T47D (cell line): ENCODE results near the gene APOA1.
A peak's percentile ranks its signal among the peaks of the same experiment; 100 is the strongest.

Experiments
- DNase-seq, 2 experiments: peaks; one replicate each; pipeline versions ENCODE4 v3.0.0 to v3.0.0-alpha.2; 2011 to 2012; ENCODE audit warnings: low read depth in 1 of 2, low spot score in 1 of 2
- JUND ChIP-seq: IDR thresholded peaks from 2 replicates; pipeline ENCODE4 v1.6.1; 2012; ENCODE audit warnings: low read depth
- in situ Hi-C: cut with HindIII; loops from 2 replicates; pipeline ENCODE4 v1.10.0; 2016; ENCODE audit warnings: low sequenced_read_pairs, low pct_unique_long_range_greater_than_20kb

Gene APOA1

DNA sequence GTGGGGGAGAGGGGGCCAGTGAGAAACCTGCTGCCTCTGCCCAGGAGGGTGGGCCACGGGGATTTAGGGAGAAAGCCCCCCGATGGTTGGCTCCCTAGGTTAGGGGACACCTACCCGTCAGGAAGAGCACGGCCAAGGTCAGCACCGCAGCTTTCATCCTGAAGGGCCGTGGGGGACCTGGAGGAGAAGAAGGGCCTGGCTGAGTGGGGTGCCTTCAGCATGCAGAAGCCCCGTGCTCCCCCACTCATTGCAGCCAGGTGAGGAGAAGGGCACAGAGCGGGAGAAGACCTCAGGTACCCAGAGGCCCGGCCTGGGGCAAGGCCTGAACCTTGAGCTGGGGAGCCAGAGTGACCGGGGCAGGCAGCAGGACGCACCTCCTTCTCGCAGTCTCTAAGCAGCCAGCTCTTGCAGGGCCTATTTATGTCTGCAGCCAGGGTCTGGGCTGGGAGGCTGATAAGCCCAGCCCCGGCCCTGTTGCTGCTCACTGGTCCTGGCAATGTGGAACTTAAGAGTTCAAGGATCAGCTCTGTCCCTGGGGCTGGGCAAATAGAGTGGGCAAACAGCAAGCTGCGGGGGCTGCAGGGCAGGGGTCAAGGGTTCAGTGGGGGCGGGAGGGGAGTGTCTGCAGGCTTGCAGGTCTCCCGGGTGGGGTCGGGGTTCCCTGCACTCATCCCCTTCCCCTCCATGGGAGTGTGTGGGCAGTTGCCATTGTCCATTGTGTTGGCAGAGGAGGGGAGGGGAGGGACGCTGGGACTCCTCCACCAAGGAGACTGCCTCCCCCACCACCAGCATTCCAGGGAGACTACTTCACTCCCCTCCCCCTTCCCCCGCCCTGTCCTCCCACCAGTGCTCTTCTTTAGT lies at the start of gene APOA1:
TSS of gene APOA1 (minus strand) at position 392 of the 861 bp plus-strand sequence. CDS start at position 157, 235 bp downstream.
- TF ChIP-seq JUND: no peak
- in situ Hi-C loops: no loop called here
- no peak for DNase-seq

DNA sequence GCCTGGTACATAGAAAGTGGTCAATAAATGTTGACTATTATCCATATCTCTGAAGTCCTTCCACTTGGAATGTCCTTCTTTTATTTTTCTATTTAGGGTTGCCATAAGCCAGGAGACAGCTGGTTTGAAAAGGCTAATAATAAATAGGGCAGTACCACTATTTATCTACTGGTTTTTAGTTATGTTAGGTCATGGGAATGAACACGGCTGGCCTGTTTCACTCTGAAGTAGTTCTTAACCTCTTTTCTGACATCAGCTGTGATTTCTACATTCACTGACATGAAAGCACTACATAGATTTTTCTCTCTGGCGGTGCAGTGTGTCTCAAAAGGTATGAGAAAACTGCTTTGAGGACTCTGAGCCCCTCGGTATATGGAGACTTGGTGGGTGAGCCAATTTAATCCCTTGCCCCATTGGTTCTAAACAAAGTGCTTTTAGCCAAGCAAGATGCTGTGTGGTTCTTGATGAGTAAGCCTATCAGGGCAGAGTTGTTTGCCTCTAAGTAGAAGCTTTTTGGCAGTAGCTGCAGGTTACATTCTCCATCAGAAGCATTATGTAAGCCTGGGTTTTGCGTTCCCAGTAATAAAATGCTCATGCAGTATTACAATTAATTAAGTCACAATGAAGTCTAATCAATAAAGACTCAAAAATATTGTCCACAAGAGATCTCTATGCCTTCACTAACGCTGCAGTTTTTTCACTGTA lies 48.7 kb upstream of the APOA1 start:
- no peak for DNase-seq
- in situ Hi-C loops: no loop called here
- TF ChIP-seq JUND: no peak

GRCh38 chr11:116882386-116882785 lies 45.0 kb upstream of the APOA1 start:
- in situ Hi-C loops: no loop called here
- DNase-seq: no peak
- no peak for TF ChIP-seq JUND

DNA sequence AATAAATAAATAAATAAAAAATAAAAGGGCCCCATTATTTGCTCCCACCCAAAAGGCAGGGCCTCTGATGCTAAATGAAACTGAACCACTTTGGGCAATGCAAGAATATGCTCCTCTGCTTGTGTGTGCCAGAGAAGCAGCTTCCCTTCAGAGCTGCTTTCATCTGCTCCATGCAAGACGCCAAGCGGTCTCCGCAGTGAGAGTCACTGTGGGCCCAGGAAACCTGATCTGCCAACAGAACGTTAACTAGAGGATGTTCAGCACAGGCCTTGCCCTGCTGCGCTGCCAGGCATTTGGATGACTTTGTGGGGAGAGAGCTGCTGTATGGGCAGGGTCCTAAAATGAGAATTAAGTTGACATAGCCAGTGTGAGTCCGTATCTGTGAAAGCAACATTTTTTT lies 43.7 kb upstream of the APOA1 start:
- DNase-seq: no peak

DNA sequence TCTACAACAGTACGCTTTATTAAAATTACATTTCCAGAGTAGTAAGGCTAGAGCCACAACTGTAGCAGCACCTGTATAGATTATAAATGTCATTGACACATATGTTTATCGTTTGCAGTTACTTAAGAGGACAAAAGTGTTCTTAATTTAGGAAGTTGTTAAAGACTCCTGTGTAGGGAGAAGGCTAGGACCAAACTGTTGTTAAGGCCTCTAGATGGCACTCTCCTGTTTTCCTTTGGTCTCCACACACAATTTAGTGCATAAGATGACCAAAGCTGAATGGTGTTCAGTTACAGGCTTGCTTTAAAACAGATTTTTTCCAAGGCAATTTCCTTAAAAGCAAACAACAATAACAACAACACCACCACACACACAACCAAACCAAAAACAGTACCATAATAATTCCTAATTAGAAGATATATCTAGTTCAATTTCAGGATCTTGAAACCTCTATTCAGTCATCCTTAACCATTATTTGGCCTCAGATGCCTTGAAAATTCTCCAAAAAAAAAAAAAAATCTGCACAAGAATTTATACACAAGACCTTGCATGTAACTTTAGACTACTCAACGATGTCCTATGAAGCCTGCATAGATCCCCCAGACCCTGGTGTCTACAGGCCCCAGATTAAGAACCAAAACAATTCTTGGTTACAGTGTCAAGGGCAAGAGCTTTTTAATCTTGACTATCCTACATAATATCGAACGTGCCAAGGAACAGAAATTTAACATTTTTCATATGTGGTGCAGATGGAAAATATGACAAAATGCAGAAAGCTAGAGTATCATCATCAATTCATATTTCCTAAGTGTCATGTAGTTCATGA lies 42.6 kb upstream of the APOA1 start:
- no peak for TF ChIP-seq JUND
- DNase-seq: peak; percentile 54 to 81
- in situ Hi-C loops: no loop called here

More for the DNA sequence above, 43.7 kb upstream of the APOA1 start:
- TF ChIP-seq JUND: no peak
- in situ Hi-C loops: no loop called here

DNA sequence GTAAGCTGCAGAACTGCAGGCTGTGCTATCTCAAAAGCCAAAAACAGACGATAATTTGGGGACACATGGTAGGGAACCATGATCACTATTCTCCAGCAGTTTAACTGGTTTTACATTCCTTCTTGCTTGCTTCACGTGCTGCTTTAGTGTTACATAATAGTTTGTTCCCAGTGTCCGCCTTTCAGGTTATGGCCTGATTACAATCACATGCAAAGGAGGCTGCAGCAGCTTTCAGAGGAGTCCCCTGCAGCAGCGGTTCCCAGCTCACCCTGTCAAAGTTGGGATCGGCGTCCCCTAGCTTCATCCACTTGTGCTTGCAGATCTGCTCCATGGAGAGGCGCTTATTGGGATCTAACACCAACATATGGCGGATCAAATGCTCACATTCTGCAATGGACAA lies 39.2 kb upstream of the APOA1 start:
- no peak; the same call in 1 of the 2 replicates for TF ChIP-seq JUND
- in situ Hi-C loops: no loop called here
- DNase-seq: peak; percentile 13 to 72

GRCh38 chr11:116875194-116875593 lies 37.8 kb upstream of the APOA1 start:
- no peak for TF ChIP-seq JUND
- DNase-seq: no peak
- in situ Hi-C loops: no loop called here

DNA sequence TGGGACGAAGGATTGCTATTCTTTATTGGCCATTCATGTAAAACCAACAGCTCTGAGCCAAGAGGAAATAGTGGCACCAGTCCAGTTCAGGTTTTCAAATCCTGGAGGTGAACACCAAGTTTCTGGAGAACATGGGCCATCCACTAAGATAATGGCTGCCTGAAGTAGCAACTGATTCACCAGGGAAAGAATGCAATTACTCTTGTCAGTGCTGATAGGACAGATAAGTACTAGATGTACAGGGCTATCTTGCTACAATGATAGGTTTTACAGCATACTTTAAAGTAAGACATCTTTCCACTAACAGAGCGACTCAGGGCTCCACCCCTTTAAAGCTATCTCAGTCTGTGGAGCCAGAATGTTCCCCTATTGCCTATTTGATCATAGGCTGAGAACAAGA lies 36.8 kb upstream of the APOA1 start:
- TF ChIP-seq JUND: no peak
- in situ Hi-C loops: no loop called here
- no peak for DNase-seq

DNA sequence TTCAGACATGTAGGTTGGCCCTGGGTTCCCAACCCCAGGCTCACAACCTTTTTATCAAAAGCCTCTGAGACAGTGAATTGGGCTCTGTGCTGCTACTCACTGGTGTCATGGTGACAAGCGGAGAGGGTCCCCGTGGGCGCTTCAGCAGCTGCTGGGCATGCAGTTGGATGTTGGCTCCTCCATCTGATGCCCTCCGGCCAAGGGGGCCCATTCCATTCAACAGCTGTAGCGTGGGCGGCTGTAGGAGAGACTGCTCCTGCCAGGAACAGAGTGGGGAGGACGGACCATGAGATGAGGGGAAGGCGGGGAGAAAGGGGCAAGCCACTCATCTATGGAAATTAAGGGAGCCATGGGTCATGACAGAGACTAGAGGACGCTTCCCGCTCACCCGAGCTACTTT lies 36.0 kb upstream of the APOA1 start:
- TF ChIP-seq JUND: no peak
- DNase-seq: no peak
- in situ Hi-C loops: no loop called here

DNA sequence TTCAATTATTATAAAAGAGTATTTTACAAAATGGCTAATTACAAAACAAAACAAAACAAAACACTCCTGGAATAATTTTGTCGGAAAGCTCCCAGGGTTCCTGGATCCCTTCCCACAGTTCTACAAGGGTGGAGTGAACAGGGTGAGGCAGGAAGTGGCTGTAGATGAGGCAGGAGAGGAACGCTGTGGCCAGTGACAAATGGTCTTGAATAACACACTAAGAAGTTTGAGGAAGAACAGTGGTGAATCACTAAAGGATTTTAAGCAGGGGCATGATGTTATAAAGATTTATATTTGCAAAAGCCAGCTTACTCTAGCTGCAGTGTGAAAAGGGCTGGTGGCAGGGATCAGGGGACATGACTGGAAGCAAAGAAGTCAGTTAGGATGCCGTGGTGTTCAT lies 33.8 kb upstream of the APOA1 start:
- no peak for DNase-seq
- TF ChIP-seq JUND: no peak
- in situ Hi-C loops: no loop called here

GRCh38 chr11:116870054-116870453 lies 32.6 kb upstream of the APOA1 start:
- DNase-seq: no peak
- in situ Hi-C loops: no loop called here
- TF ChIP-seq JUND: no peak

- DNase-seq: peak in 1 of 2 experiments; percentile 69
- in situ Hi-C loops: no loop called here
- no peak for TF ChIP-seq JUND
Measured at GRCh38 chr11:116869610-116870009, 32.2 kb upstream of the APOA1 start.

DNA sequence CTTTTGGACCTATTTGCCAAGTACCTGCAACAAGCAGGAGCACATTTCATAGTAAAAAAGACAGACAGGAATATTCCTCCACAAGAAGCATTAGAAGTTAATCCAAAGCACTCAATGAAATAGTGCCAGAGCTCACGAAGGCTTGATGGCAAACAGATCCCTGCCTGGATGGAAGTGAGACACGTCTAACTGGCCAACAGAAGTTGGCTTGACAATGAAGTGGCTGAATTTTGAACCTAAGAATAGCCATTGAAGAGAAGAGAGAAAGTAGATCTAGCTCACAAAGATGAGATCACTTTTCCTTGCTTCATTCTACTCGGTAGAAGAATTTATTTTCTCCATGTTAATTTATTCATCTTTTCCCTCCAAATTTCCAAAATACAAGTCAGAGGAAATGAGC lies 30.6 kb upstream of the APOA1 start:
- no peak for DNase-seq
- TF ChIP-seq JUND: no peak
- in situ Hi-C loops: no loop called here
